Measurements from ENCODE around the gene TMBIM6.
"Not testable (repeated sequence)": the region's sequence is repeated elsewhere in the genome, so short reads cannot be mapped to it uniquely, and the experiment has no call there.

The TMBIM6 gene

DNA sequence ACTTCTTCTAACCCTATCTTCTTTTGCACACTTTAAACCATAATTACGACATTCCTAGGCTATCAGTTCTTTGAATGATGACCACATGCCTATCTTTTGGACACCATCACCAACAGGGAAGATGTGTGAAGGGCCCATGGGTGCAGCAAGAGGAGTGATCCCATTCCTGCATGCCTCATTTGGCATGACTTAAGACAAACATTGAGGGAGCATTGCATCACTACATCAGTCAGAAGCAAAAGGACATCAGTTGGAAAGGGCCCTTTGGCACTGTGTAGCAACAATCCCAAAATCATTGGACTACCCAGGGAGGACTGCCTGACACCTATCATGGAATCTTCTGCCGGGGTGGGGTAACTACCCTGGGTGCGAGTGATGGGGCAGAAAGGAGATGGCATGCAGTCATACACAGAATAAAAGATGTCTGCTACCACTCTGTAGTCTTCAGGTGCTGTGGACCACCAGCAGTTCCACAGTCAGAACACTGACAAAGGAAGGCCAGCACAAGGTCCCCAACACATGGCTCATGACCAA lies 10.7 kb upstream of the TMBIM6 start:
- no peak for FAIRE-seq

DNA sequence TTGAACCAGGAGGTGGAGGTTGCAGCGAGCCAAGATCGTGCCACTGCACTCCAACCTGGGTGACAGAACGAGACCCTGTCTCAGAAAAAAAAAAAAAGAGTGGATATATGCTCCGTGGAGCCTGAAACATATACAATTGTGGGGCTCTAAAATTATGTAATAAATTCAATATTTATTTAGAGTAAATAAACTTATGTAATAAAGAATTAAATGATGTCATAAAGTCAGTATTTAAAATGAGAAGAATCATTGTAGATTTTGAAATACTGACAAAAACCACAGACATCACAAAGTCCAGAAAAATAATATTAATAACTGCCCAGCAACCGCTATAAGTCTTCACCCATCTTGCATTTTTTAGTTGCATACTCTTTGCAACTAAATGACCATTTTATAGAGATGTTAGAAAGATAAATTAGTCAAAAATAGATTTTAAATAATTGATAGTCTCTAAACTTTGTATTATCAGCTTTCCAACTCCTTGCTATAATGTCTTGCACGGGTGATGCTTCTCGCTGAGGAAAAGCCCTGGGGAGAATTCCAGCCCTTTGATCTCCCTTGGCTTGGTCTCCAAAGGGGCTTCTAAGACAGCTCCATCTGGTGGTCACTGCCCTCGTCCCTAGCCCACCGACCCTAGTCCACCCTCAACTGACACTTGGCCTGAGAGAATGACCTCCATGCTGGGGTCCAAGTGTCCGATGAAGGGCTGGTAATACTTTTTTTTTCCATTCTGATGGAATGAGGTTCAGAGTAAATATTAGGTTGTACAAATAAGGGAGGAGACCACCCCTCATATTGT lies 7.9 kb upstream of the TMBIM6 start:
- no peak for FAIRE-seq

DNA sequence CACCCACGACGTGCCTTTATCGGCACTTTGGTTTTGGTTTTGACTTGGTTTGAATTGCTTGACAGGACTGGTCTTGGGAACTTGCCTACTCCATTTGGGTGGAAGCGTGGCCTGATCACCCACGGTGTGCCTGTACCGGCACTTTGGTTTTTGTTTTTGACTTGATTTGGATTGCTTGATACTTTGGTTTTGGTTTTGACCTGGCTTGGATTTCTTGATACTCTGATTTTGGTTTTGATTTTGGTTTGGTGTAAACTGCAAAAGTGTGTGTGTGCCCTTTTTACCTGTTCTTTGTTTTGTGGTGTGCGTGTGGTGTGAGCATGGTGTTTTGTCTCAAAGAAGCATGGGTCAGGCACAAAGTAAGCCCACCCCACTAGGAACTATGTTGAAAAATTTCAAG lies 6.5 kb upstream of the TMBIM6 start:
- not testable (repeated sequence) for FAIRE-seq

DNA sequence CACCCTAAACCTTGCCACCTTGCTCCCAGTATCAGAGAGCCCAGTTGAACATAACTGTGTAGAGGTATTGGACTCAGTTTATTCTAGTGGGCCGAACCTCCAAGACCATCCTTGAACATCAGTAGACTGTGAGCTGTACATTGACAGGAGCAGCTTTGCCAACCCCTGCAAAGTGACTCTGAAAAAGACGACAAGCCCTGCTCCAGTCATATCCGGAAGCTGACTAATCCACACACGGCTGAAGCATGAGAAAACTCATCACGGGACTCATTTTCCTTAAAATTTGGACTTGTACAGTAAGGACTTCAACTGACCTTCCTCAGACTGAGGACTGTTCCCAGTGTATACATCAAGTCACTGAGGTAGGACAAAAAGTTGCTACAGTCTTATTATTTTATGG lies 2.6 kb upstream of the TMBIM6 start:
- FAIRE-seq = not testable (repeated sequence)

DNA sequence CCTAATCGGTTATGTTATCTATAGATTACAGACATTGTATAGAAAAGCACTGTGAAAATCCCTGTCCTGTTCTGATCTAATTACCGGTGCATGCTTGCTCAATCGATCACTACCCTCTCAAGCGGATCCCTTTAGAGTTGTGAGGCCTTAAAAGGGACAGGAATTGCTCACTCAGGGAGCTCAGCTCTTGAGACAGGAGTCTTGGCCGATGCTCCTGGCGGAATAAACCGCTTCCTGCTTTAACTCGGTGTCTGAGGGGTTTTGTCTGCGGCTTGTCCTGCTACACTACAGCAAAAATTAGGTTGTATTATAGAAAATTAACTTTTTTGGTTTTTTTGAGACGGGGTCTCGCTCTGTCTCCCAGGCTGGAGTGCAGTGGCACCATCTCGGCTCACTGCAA lies 1.1 kb upstream of the TMBIM6 start:
- not testable (repeated sequence) for FAIRE-seq

DNA sequence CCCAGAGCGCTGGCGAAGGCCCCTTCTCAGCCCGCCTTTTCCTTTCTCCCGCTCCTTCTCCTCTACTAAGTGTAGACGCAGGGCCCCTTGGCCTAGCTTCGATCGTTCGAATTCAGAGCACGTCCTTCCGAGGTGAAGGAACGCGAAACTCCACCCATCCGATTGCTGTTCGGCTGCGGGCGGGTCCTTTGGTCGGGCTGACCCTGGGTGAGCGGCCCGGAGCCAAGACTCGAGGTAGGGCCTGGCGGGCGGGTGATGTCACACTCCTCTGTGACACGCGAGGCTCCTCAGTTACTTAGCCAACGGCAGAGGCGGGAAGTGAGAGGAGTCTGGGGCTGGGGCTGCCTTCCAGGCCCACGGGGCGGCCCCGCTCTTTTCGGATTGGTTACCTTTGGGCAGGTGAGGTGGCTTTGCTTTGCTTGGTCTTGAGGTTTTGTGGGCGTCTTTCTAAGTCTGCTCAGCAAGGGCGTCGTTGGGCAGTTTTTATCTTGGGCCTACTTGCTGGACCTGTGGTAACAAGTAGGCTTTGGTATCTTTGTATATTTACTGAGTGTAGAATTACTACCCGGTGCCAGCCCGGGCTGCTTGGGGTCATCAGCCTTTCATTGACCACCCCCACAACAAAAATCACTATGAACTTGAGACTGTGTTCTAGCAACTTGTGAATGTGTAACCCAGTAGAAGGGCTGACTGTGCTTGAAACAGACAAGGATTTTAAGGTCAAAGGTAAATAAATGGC lies 694 bp downstream of the TMBIM6 start:
- FAIRE-seq = no peak

DNA sequence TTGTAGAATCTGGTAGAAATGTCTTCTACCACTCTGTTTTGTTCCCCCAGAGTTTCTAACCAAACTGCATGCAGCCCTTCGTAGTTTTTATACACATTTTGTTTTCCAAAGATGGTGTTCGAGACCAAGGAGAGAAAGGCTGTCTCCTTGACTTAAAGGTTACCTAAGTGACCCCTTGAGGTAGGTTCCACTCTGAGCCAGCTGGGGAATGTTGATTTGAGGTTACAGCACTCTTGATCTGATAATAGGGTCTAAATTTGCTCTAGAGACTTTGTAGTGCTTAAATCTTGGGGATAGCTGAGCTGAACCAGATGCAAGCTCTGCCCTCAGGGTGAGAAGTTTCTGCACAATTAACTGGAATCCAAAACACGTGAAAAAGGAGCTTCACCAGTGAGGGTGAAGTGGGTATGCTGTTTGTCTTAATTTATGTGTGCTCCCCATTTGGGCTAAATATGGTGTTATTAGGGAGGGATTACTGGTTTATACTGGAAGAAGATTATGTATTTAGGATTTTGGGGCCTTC lies 3.1 kb downstream of the TMBIM6 start:
- FAIRE-seq = no peak

DNA sequence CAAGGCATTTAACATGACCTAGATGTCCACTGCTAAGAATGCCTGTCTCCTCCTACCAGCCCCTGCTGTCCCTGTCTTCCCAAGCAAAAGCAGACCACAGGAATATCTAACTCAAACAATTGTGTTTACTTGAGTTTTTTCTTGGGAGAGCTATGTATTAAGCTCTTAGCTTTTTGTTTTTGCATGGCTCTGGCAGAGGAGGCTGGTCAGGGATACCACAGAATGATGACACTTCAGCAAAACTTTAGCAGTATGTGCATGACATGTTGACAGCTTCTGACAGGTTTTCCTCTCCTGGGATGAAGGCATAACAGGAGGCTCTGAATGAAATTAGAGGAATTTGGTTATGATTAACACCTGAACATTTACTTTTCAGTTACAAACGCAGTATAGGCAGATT lies 6.9 kb downstream of the TMBIM6 start:
- FAIRE-seq = no peak

DNA sequence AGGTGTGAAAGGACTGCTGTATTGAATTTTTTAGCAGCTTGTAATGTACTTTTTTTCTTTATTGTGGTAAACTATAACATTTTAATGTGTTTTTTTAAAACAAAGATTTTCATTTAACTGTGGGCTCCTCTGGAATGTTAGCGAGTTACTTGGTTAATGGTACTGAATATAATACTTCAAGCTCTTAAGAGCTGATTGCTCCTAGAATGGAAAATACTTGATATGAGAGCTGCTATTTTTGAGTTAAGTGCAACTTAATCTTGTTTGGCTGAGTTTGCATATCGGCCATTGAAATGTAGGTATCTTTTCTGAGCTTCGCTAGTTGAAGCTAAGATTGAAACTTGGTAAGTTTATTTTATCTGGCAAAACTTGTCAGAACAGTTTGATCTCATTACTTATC lies 7.4 kb downstream of the TMBIM6 start:
- FAIRE-seq = no peak

DNA sequence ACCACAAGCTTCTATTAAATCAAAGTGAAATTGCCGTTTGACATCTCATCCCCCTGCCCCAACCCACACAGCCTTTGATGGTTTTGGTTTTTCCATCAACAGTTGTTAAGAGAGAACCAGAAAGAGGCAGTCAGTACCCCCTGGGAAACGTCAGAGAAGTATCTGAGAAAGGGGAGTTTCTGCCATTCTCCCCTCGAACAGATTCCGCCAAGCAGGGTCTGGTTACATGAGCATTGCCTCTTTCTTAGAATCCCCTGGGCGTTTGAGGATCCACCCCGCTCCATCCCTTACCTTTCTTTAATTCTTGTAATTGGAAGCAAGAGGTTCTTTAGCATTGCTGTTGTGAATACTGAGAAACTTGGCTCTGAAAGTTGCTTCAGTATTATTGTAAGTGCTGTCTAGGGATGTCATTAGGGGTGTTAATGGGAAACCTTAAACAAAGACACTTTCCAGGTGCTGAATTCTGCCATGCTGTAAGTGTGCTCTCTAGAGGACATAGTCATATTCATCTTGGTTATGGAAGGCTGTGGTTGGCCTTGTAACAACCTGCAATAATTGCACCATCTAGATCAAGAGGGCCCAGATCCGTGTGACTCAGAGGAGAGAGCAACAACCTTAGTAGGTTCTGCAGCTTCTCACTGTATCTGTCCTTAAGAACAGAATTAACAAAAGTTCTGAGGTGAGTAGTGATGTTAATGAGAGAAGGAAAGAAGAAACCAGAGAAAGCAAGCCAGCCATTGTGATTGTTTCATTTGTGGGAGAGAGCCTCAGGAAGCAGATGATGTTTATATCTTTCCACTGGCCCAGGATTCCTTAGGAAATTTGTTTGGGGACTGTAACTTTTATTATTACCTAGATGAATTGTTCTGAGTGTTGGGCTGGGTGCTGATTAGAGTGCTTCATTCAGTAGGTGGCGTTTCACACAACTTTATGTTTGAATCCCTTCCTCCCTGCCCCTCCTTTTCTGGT lies 9.0 kb downstream of the TMBIM6 start:
- FAIRE-seq = no peak

DNA sequence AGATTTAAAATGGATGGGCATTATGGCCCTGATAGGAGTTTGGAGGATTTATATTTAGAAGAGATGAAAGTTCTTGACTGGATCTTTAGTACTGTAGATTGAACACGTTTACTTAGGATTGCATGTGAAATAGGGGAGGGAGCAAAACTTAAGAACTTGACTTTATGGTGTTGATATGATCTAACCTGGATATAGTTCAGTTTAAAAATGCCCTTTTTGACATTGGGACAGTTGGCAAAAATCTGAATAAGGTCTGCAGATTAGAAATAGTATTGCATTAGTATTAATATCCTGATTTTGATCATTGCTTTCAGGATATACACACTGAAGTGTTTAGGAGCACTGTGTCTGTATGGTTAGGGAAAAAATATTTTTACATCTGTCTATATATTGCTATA lies 9.6 kb downstream of the TMBIM6 start:
- FAIRE-seq = no peak

DNA sequence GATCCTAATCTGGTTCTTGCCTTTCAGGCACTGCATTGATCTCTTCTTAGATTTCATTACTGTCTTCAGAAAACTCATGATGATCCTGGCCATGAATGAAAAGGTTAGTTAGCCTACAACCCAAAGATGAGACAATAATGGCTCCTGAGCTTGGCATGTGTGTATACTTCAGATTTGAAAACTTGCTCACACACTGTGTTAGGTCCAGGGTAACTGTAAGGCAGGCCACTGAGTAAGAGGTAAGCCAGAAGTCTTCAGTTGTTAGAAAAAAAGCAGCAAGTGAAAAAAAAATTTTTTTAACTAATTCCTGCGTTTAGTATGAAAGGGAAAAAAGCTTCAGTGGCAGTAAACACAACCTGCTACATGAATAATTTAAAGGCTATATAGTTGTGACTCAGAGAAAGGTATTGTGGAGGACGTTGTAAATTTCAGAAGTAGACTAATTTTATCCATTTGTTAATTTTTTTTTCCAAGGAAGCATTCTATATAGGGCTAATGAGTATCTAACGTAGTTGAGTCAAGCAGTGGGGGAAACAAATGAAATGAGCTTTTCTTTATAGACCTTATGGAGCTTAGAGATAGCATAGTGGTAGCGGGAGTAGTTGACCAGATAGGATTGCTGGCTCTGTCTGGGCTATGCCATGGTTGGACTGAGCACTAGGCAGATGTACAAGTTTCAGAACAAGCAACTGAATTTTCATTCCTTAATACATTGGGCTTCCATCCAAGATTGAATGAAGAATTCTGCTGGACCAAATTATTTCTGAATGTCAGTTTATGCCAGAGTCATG lies 20.5 kb downstream of the TMBIM6 start:
- FAIRE-seq = no peak

DNA sequence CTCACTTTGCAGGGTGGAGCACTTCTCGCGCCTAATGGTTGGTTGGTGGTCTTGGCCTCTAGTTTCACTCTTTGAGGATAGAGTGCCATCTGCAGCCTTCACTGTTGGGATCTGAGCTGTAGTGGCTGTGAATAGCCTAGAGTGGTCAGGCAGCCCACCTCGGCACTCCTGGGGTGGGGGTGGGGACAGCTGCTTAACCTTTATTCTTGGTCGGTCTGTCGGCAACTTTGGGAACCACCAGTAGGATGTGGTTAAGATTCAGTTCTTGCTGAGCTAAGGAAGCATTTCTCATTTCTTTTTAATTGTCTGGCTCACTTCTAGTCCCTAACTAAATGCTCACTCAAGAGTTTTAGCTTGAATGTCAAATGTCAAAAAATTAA lies 21.1 kb downstream of the TMBIM6 start:
- no peak for FAIRE-seq

DNA sequence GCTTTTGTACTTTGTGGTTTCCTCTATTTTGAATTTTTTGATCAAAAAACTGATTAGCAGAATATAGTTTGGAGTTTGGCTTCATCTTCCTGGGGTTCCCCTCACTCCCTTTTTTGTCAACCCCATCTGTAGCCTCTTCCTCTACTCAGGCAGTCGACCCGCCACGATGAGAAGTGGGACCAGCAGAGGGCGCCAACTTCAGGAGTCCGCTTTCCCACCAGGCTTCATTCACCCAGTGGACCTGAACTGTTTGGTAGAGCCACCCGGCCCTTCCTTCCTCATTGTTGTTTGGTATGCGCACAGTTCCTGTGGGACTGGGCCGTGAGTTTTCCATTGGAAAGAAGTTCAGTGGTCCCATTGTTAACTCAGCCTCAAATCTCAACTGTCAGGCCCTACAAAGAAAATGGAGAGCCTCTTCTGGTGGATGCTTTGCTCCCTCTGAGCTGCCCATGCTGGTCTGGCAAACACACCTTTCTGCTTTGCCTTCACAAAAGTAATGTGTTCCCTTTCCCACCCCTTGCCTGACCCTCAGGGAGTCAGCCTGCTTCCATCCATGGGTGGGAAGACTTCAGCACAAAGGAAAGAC lies 21.7 kb downstream of the TMBIM6 start:
- FAIRE-seq = no peak

DNA sequence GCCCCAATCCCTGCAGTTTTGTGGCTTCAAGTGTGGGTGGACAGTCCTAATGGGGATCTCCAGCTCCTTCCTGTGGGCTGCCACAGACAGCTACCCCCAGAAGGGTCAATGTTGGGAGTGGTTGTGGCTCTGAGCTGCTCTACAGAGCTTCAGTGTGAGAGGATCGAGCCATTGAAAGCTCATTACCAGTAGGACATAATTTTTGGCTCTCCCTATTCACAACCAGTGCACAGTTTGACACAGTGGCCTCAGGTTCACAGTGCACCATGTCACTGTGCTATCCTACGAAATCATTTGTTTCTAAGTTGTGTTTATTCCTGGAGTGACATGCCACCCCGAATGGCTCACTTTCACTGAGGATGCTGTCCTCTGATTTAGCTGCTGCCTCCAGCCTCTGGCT lies 22.8 kb downstream of the TMBIM6 start:
- FAIRE-seq = no peak

DNA sequence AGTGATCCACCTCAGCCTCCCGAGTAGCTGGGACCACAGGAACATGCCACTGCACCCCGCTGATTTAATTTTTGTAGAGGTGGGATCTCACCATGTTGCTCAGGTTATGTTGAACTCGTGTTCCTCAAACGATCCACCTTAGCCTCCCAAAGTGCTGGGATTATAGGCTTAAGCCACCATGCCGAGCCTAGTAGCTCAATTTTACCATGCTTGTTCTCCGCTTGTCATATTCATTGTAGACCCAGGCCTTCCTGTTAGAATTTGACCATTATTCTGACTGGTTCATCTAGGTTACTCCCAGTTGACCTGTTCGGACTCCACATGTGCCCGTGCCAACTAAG lies 24.7 kb downstream of the TMBIM6 start:
- no peak for FAIRE-seq

DNA sequence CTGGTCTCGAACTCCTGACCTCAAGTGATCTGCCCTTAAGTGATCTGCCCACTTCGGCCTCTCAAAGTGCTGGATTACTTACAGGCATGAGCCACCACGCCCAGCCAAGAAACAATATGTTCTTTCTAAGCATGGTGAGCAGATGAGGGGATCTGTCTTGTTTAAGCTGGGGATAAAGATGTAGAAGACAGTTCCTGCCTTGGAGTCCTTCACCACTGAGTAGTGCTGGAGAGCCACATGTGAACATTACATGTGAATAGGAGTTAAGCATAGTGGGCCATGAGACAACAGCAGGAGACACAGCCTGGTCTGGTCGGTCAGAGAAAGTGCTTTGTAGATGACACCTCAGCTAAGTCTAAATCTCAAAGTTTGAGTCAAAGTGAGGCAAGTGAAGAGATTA lies 26.0 kb downstream of the TMBIM6 start:
- FAIRE-seq = no peak

DNA sequence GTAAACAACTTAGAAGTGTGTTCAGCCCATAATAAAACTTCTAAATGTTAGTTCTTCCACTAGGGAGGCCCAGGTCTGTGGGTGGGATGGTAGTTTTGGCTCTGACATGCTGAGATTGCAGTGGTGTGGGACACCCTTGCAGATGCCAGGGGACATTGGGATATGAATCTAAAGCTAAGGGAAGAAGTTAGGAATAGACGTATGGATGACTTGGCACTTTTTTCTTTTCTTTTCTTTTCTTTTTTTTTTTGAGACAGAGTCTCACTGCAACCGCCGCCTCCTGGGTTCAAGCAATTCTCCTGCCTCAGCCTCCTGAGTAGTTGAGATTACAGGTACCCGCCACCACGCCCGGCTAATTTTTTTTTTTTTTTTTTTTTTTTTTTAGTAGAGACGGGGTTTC lies 31.7 kb downstream of the TMBIM6 start:
- FAIRE-seq = not testable (repeated sequence)

DNA sequence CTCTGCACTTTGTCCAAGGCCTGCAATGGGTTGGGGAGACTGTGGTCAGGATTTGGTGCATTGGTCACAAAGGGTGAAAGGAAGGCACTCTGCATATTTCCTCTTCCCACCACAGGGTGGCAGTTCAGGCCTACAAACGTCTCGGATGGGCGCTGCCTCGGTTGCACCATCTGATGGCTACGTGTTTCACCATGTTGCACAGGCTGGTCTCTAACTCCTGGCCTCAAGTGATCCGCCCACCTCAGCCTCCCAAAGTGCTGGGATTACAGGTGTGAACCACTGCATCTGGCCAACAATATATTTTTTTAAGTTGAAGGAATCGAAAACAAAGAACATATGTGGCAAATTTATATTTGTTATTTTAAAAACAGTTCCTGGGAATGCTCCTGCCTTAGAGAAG lies 35.1 kb downstream of the TMBIM6 start:
- no peak for FAIRE-seq

DNA sequence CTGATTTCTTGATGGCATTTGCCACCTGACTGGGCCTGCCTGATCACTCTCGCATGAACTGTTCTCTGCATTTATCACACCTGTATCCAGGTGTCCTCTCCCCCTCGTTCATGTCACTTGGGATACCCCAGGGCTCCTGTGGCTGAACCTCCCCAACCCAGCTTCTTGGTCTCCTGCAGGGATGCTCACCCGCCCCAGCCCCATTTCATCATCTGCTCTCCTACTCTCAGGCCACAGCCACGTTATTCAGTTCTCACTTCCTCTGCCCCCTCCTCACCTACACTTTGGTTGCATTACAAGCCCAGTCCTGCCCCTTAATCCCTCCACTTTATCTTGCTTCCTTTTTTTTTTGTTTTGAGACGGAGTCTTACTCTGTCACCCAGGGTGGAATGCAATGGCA lies 35.5 kb downstream of the TMBIM6 start:
- no peak for FAIRE-seq

DNA sequence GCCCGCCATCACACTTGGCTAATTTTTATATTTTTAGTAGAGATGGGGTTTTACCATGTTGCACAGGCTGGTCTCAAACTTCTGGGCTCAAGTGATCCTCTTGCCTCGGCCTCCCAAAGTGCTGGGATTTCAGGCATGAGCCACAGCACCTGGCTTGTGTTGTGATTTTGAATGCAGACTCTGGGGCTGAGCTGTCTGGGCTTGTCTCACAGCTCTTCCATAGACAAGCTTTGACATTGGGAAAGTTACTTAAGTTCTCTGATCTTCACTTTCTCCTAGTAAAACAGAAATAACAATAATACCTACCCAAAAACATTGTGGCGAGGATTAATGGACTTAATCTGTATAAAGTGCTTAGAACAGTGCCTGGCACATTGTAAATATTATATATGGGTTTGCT lies 36.0 kb downstream of the TMBIM6 start:
- FAIRE-seq = no peak
